Mesendoderm (in vitro differentiated cells): Measurements from ENCODE around the gene DLX1.

Experiments used
- DNase-seq: peaks from one replicate; pipeline ENCODE4 v3.0.0; 2013
- H2AK5ac ChIP-seq: 2 replicates; pipeline ENCODE4 v1.6.1; 2013; ENCODE audit warnings: low read length, inconsistent platforms
- H2BK120ac ChIP-seq: 2 replicates; pipeline ENCODE4 v1.6.1; 2013; ENCODE audit warnings: low read depth, mild to moderate bottlenecking, low read length, moderate library complexity, mixed read lengths
- H2BK15ac ChIP-seq: replicated peaks from 2 replicates; pipeline ENCODE4 v1.6.1; 2013; ENCODE audit warnings: low read depth, mild to moderate bottlenecking, moderate library complexity
- H2BK5ac ChIP-seq: 2 replicates; pipeline ENCODE4 v1.6.1; 2013; ENCODE audit warnings: low read length, inconsistent platforms
- H3K18ac ChIP-seq: 2 replicates; pipeline ENCODE4 v1.6.1; 2013; ENCODE audit warnings: mild to moderate bottlenecking, low read length, mixed read lengths
- H3K23ac ChIP-seq: one replicate; pipeline ENCODE4 v1.6.1; 2013; ENCODE audit warnings: low read length
- H3K27ac ChIP-seq: 2 replicates; pipeline ENCODE4 v1.5.1; 2013; ENCODE audit warnings: low read depth, mild to moderate bottlenecking, inconsistent platforms, low read length, moderate library complexity
- H3K27me3 ChIP-seq: 2 replicates; pipeline ENCODE4 v1.6.1; 2013; ENCODE audit warnings: low read length, control low read depth, mild to moderate bottlenecking, inconsistent platforms; ENCODE audit not compliant: insufficient read depth, poor library complexity
- H3K36me3 ChIP-seq: 2 replicates; pipeline ENCODE4 v1.6.1; 2013; ENCODE audit warnings: low read length, inconsistent platforms; ENCODE audit not compliant: control insufficient read depth, insufficient read depth
- H3K4ac ChIP-seq: one replicate; pipeline ENCODE4 v1.6.1; 2013; ENCODE audit warnings: low read depth, mild to moderate bottlenecking, low read length, moderate library complexity
- H3K4me1 ChIP-seq: 2 replicates; pipeline ENCODE4 v1.6.1; 2013; ENCODE audit warnings: low read depth, low read length, inconsistent platforms; ENCODE audit not compliant: control insufficient read depth
- H3K4me2 ChIP-seq: 2 replicates; pipeline ENCODE4 v1.6.1; 2013; ENCODE audit warnings: low read length
- H3K4me3 ChIP-seq: 2 replicates; pipeline ENCODE4 v1.5.1; 2013; ENCODE audit warnings: mild to moderate bottlenecking, low read length
- H3K56ac ChIP-seq: one replicate; pipeline ENCODE4 v1.6.1; 2013; ENCODE audit warnings: low read length
- H3K79me1 ChIP-seq: 2 replicates; pipeline ENCODE4 v1.6.1; 2013; ENCODE audit warnings: low read length, inconsistent platforms
- H3K79me2 ChIP-seq: 2 replicates; pipeline ENCODE4 v1.6.1; 2013; ENCODE audit warnings: mild to moderate bottlenecking, low read length; ENCODE audit not compliant: control insufficient read depth, insufficient read depth
- H3K9ac ChIP-seq: 2 replicates; pipeline ENCODE4 v1.6.1; 2013; ENCODE audit warnings: low read length, inconsistent platforms
- H4K5ac ChIP-seq: one replicate; pipeline ENCODE4 v1.6.1; 2013; ENCODE audit warnings: low read length
- H4K8ac ChIP-seq: one replicate; pipeline ENCODE4 v1.6.1; 2013; ENCODE audit warnings: low read depth, mild to moderate bottlenecking, control low read depth, low read length, moderate library complexity
- WGBS: extraction: QIAGEN DNeasy Blood & Tissue Kit; methylation state at CpG from one replicate; pipeline ENCODE4 v1.1.7; 2013; ENCODE audit warnings: low lambda C conversion rate, missing lambda C conversion rate; ENCODE audit not compliant: insufficient coverage; ENCODE audit errors: extremely low coverage; 5-methylcytosine and 5-hydroxymethylcytosine counted together

The DLX1 gene

GRCh38 chr2:172102391-172103359 lies 17.4 kb downstream of the DLX1 start, which contains the start of gene DLX2:
Gene DLX2 (minus strand): TSS chr2:172102900. CDS start chr2:172102538, 362 bp downstream.
- Histone ChIP-seq H3K27ac (no peak within 1 kb of the TSS), H2BK120ac (no peak within 1 kb of the TSS), H2BK5ac (no peak within 1 kb of the TSS), H2AK5ac (no peak within 1 kb of the TSS), H3K4me3 (no peak within 1 kb of the TSS), H4K8ac (no peak within 1 kb of the TSS), H3K4ac (no peak within 1 kb of the TSS), H3K18ac (no peak within 1 kb of the TSS), H3K4me2 (peak within 1 kb of the TSS; percentile 53), H3K56ac (peak within 1 kb of the TSS; percentile 22), H3K79me1 (no peaks in the 10 kb centered on the region), H4K5ac (no peak within 1 kb of the TSS), H3K36me3 (no peaks in the 10 kb centered on the region), H3K9ac (peak within 1 kb of the TSS; percentile 20), H2BK15ac (no peak within 1 kb of the TSS), H3K79me2 (no peaks in the 10 kb centered on the region), H3K23ac (no peak within 1 kb of the TSS), H3K27me3 (peaks cover 42% of the 10 kb centered on the region), H3K4me1 (peaks cover 3% of the 10 kb centered on the region)
- WGBS = no CpG with 5 or more reads among the region's 74 CpGs
- DNase-seq = peak; percentile 96

DNA sequence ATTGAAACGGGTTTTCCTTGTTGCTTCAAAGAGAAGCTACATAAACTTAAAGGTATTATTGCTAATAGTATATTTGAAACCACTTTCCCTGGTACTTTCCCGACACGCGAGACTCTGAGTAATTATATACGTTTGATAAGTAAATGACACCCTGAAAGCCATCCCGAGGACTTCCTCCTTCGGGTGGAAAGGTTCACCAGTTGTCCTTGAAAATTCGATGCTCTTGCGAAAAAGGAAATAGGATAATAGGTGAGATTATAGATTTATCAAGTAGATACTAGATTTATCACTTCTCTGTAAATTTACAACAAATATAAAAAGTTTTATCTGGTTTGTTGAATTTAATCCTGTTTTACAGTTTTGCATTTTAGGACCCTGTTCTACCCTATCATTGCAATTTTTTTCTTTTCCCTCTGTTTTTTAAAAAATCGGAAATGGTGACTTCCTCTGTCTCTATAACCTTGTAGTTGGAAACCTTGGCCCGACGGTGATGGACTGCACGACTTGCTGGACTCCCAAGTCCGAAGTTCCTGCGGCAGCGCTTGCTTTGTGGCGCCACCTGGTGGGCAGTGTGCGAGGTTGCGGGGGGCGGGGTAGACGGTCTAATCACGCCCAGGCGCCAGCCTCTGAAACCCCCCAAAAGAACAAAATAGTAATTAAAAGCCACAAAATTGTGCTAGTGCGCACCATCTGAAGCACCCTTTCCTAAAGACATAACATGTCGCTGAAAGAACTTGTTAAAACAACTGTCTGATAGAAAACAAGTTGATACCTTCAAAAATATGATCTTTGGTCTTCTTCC lies 18.4 kb downstream of the DLX1 start:
- H3K79me2 ChIP-seq = no peaks in the 10 kb centered on the region
- peaks cover under 1% of the 10 kb centered on the region for H3K4me1 ChIP-seq
- H3K4me2 ChIP-seq = no peak overlapping the region
- H2BK5ac ChIP-seq = no peak overlapping the region
- no peak overlapping the region for H4K8ac ChIP-seq
- WGBS = no CpG with 5 or more reads among the region's 25 CpGs
- H3K23ac ChIP-seq = no peak overlapping the region
- no peak overlapping the region for H3K56ac ChIP-seq
- no peak overlapping the region for H3K27ac ChIP-seq
- no peak overlapping the region for H3K18ac ChIP-seq
- DNase-seq = peak; percentile 89
- H4K5ac ChIP-seq = no peak overlapping the region
- no peak overlapping the region for H3K4me3 ChIP-seq
- H3K4ac ChIP-seq = no peak overlapping the region
- H3K27me3 ChIP-seq = peaks cover 52% of the 10 kb centered on the region
- H3K9ac ChIP-seq = no peak overlapping the region
- no peaks in the 10 kb centered on the region for H3K79me1 ChIP-seq
- no peak overlapping the region for H2BK120ac ChIP-seq
- H3K36me3 ChIP-seq = no peaks in the 10 kb centered on the region
- H2AK5ac ChIP-seq = no peak overlapping the region
- H2BK15ac ChIP-seq = no peak overlapping the region

DNA sequence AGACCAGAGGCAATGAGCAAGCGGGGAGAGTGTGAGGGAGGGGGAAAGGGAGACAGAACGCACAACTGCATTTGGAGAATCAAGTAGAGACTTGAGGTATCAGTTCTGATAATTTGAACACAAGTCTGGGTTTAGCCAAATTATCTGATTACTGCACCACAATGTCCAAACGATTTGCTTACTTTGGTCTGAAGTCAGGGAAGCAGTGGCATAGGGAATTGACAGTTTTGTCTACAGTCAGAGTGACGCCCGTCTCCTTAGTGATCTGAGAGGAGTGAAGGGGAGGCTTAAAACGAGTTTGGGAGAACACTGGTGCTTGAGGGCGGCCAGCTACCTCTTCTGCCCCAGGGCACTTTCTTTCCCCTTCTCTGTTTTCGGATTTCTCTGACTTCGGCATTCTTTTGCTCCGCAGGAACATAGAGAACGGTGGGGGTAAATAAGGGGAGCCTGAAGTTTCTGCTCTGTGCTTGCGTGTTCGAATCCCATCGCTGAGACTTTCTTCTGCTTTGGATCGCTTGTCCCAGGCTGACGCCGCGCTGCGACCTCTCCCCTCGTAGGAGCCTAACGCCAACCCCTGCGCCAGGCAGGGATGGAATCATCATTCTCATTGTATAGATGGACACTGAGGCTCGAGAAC lies 20.3 kb downstream of the DLX1 start:
- H3K4me3 ChIP-seq = no peak overlapping the region
- peak; percentile 31 for DNase-seq

GRCh38 chr2:172106108-172106961 lies 21.0 kb downstream of the DLX1 start:
- Histone ChIP-seq H3K4me1 (peaks cover 2% of the 10 kb centered on the region), H3K27ac (no peak overlapping the region), H3K4me3 (no peak overlapping the region), H3K4me2 (peak overlapping the region; percentile 4), H2BK15ac (no peak overlapping the region), H3K56ac (no peak overlapping the region), H2BK120ac (no peak overlapping the region), H3K79me2 (no peaks in the 10 kb centered on the region), H3K18ac (no peak overlapping the region), H3K4ac (no peak overlapping the region), H4K5ac (no peak overlapping the region), H3K23ac (no peak overlapping the region), H3K79me1 (no peaks in the 10 kb centered on the region), H3K36me3 (no peaks in the 10 kb centered on the region), H2AK5ac (no peak overlapping the region), H4K8ac (no peak overlapping the region), H2BK5ac (no peak overlapping the region), H3K27me3 (peaks cover 42% of the 10 kb centered on the region), H3K9ac (no peak overlapping the region)
- no CpG with 5 or more reads among the region's 44 CpGs for WGBS
- DNase-seq = peak; percentile 87

More for the DNA sequence above, 20.3 kb downstream of the DLX1 start:
- Histone ChIP-seq H3K27ac (no peak overlapping the region), H2AK5ac (no peak overlapping the region), H3K79me2 (no peaks in the 10 kb centered on the region), H3K9ac (no peak overlapping the region), H3K4me1 (peaks cover 2% of the 10 kb centered on the region), H3K27me3 (peaks cover 50% of the 10 kb centered on the region), H3K79me1 (no peaks in the 10 kb centered on the region), H2BK120ac (no peak overlapping the region), H3K4me2 (peak overlapping the region; percentile 4), H3K18ac (no peak overlapping the region), H3K23ac (no peak overlapping the region), H2BK5ac (no peak overlapping the region), H3K36me3 (no peaks in the 10 kb centered on the region), H2BK15ac (no peak overlapping the region), H3K4ac (no peak overlapping the region), H4K8ac (no peak overlapping the region), H4K5ac (no peak overlapping the region), H3K56ac (no peak overlapping the region)
- WGBS = no CpG with 5 or more reads among the region's 23 CpGs
